SK-N-SH treated with all-trans-retinoic acid at 6 μM for 48 hours (cell line): ENCODE results near the gene KIAA1328.
"Not testable (repeated sequence)": the region's sequence is repeated elsewhere in the genome, so short reads cannot be mapped to it uniquely, and the experiment has no call there.

Source experiments
- ATAC-seq: fragments of 200-7000 bp; cut with Tn5 transposase; 3 replicates; pipeline ENCODE4 v1.9.1; 2020; ENCODE audit warnings: mild to moderate bottlenecking, moderate library complexity
- ARNTL ChIP-seq: fragments of 450-650 bp; formaldehyde crosslinking; IDR thresholded peaks from 2 replicates; pipeline ENCODE4 v1.5.0; 2020; ENCODE audit warnings: low read depth, mild to moderate bottlenecking, moderate library complexity, borderline replicate concordance
- BACH2 ChIP-seq: fragments of 250-450 bp; sonication (Bioruptor Pico); IDR thresholded peaks from 2 replicates; pipeline ENCODE4 v1.9.0; 2021; ENCODE audit warnings: mild to moderate bottlenecking, borderline replicate concordance
- CREB5 ChIP-seq: fragments of 250-450 bp; sonication (Bioruptor Pico); IDR thresholded peaks from 2 replicates; pipeline ENCODE4 v1.5.1; 2020; ENCODE audit warnings: low read depth, mild to moderate bottlenecking, moderate library complexity
- CSDC2 ChIP-seq: fragments of 250-450 bp; sonication (Bioruptor Pico); IDR thresholded peaks from 2 replicates; pipeline ENCODE4 v1.5.0; 2020; ENCODE audit warnings: mild to moderate bottlenecking, moderate library complexity
- ESRRG ChIP-seq: fragments of 250-450 bp; sonication (Bioruptor Pico); IDR thresholded peaks from 2 replicates; pipeline ENCODE4 v1.6.1; 2021; ENCODE audit warnings: mild to moderate bottlenecking
- GLIS3 ChIP-seq: fragments of 250-450 bp; sonication (Bioruptor Pico); IDR thresholded peaks from 2 replicates; pipeline ENCODE4 v1.5.0; 2020; ENCODE audit warnings: mild to moderate bottlenecking, moderate library complexity
- ISL1 ChIP-seq: fragments of 250-450 bp; sonication (Bioruptor Pico); IDR thresholded peaks from 2 replicates; pipeline ENCODE4 v2.1.2; 2022; ENCODE audit warnings: mild to moderate bottlenecking, moderate library complexity
- OSR1 ChIP-seq: fragments of 250-450 bp; sonication (Bioruptor Pico); IDR thresholded peaks from 2 replicates; pipeline ENCODE4 v1.8.0; 2022; ENCODE audit warnings: moderate library complexity, mild to moderate bottlenecking, inconsistent platforms
- PPARA ChIP-seq: fragments of 250-450 bp; sonication (Bioruptor Pico); IDR thresholded peaks from 2 replicates; pipeline ENCODE4 v1.5.0; 2020; ENCODE audit warnings: mild to moderate bottlenecking, borderline replicate concordance
- RARB ChIP-seq: fragments of 250-450 bp; sonication (Bioruptor Pico); IDR thresholded peaks from 2 replicates; pipeline ENCODE4 v1.8.0; 2021; ENCODE audit warnings: mild to moderate bottlenecking, moderate library complexity
- SNAI2 ChIP-seq: fragments of 250-450 bp; sonication (Bioruptor Pico); IDR thresholded peaks from 2 replicates; pipeline ENCODE4 v1.5.0; 2020; ENCODE audit warnings: mild to moderate bottlenecking, moderate library complexity
- TCF4 ChIP-seq: fragments of 250-450 bp; sonication (Bioruptor Pico); IDR thresholded peaks from 2 replicates; pipeline ENCODE4 v1.8.0; 2021; ENCODE audit warnings: mild to moderate bottlenecking, moderate library complexity, borderline replicate concordance
- TOX ChIP-seq: fragments of 250-450 bp; sonication (Bioruptor Pico); IDR thresholded peaks from 2 replicates; pipeline ENCODE4 v1.8.0; 2021; ENCODE audit warnings: mild to moderate bottlenecking, moderate library complexity, borderline replicate concordance
- TSHZ2 ChIP-seq: fragments of 250-450 bp; sonication (Bioruptor Pico); IDR thresholded peaks from 2 replicates; pipeline ENCODE4 v1.5.0; 2020; ENCODE audit warnings: mild to moderate bottlenecking, moderate library complexity
- ZFP30 ChIP-seq: fragments of 450-650 bp; formaldehyde crosslinking; IDR thresholded peaks from 2 replicates; pipeline ENCODE4 v1.5.0; 2022; ENCODE audit warnings: mild to moderate bottlenecking, moderate library complexity
- ZNF565 ChIP-seq: fragments of 450-650 bp; formaldehyde crosslinking; conservative IDR thresholded peaks from 2 replicates; pipeline ENCODE4 v1.5.0; 2020; ENCODE audit warnings: low read depth, mild to moderate bottlenecking, moderate library complexity
- ZNF70 ChIP-seq: fragments of 450-650 bp; formaldehyde crosslinking; IDR thresholded peaks from 2 replicates; pipeline ENCODE4 v1.5.0; 2020; ENCODE audit warnings: mild to moderate bottlenecking, moderate library complexity
- ZNF8 ChIP-seq: fragments of 450-650 bp; formaldehyde crosslinking; IDR thresholded peaks from 2 replicates; pipeline ENCODE4 v1.5.0; 2020; ENCODE audit warnings: mild to moderate bottlenecking, moderate library complexity
- TF ChIP-seq, protein P1 (sequence below): fragments of 250-450 bp; sonication (Bioruptor Pico); IDR thresholded peaks from 2 replicates; pipeline ENCODE4 v1.5.1; 2021; ENCODE audit warnings: mild to moderate bottlenecking, moderate library complexity

KIAA1328 gene

GRCh38 chr18:37160038-37160820, 331.3 kb downstream of the KIAA1328 start:
- ATAC-seq, result no peak
- TF ChIP-seq ZNF8 (CRISPR knock-in tag) (no peak), ZFP30 (CRISPR knock-in tag) (no peak), ESRRG (CRISPR knock-in tag) (no peak), PPARA (CRISPR knock-in tag) (no peak), CSDC2 (CRISPR knock-in tag) (no peak)

DNA sequence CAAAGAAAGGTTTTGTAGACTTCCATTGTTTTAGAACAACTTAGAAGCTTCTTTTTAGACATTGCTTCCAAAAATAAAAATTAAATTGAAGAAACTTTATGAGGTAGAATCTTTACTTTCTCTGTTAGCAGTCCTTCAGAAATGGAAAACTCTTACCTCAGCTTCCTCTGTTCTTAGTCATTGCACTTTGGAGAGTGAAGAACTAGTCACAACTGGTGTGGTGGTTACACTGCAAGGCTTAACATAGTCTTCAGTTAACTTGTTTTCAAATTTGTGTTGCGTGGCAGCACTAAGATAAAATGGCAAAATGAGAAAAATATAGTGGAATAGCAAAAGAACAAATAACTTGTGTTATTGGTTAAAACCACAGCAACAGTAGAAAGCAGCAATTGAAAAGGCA, 332.6 kb downstream of the KIAA1328 start:
- no peak for ATAC-seq
- TF ChIP-seq CSDC2 (CRISPR knock-in tag), result no peak
- no peak for TF ChIP-seq RARB (CRISPR knock-in tag)
- TF ChIP-seq, all 23 proteins: peak for 0

DNA sequence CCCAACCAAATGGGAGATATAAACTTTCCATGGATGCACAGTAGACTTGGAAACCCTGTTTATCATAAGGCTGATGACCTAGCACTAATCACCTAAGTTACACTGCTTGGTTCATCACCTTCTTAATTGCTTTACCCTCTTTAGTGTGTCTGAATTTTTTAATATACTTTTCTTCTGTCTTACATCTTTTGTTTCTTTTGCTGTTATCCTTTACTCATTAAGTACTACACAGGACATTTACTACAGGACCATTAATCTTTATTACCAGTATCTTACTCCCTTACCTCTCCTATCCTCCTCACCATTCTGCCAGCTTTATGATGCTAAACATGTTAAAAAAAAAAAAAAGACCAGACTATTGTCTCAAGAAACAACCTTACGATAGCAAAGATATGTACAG, 333.6 kb downstream of the KIAA1328 start:
- TF ChIP-seq BACH2 (CRISPR knock-in tag), result no peak
- TF ChIP-seq ZNF565, result no peak
- TF ChIP-seq GLIS3 (CRISPR knock-in tag), result no peak
- TF ChIP-seq SNAI2, result no peak
- TF ChIP-seq CSDC2 (CRISPR knock-in tag), result no peak
- no peak for TF ChIP-seq TCF4
- TF ChIP-seq ISL1, result no peak
- no peak for TF ChIP-seq CREB5 (CRISPR knock-in tag)
- TF ChIP-seq ESRRG (CRISPR knock-in tag), result no peak
- TF ChIP-seq, all 23 proteins: peak for 0
- no peak for ATAC-seq

DNA sequence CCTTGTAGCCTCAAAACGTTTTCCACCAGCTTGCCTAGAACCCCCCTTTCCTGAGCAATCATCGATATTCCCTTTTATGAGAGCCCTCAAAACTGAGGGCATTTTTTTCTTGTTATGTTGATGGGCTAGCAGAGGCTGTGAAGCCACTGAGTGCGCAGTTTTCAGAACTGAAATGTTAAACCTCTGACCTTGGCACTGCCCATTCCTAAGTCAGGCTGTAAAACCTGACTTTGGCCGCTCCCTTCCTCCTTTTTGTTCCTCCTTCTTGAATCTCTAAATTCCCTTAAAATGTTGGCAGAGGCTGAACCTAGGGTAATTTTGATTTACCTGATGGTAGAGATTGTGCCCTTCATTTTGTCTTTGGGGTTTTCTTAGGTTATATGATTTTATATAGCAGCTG, 334.2 kb downstream of the KIAA1328 start:
- TF ChIP-seq CREB5 (CRISPR knock-in tag), result no peak
- TF ChIP-seq ARNTL (CRISPR knock-in tag), result no peak
- TF ChIP-seq BACH2 (CRISPR knock-in tag), result no peak
- TF ChIP-seq GLIS3 (CRISPR knock-in tag), result no peak
- no peak for ATAC-seq

GRCh38 chr18:37166491-37166890, 337.6 kb downstream of the KIAA1328 start:
- no peak for TF ChIP-seq ZNF8 (CRISPR knock-in tag)
- TF ChIP-seq ISL1, result no peak
- no peak for TF ChIP-seq RARB (CRISPR knock-in tag)
- no peak for TF ChIP-seq OSR1 (CRISPR knock-in tag)
- no peak for TF ChIP-seq CREB5 (CRISPR knock-in tag)
- TF ChIP-seq, all 23 proteins: peak for 0
- ATAC-seq, result no peak

DNA sequence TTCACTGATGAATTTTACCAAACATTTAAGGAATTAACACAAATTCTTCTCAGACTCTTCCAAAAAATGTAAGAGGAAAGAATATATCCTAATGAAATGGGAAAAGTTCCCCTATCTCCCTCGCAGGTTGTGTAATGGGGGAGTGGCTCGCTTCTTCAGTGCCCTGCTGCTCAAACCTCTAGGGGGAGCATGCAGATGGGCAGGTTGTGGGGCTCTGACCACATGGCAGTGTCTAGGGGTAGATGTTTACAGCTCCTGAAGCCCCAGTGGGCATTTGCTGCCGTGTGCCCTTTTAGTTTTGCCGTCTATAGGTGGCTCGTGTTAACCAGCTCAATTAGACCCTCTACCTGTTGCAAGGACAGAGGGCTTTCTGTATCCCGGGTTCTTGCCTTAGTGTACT, 338.0 kb downstream of the KIAA1328 start:
- not testable (repeated sequence) for ATAC-seq

DNA sequence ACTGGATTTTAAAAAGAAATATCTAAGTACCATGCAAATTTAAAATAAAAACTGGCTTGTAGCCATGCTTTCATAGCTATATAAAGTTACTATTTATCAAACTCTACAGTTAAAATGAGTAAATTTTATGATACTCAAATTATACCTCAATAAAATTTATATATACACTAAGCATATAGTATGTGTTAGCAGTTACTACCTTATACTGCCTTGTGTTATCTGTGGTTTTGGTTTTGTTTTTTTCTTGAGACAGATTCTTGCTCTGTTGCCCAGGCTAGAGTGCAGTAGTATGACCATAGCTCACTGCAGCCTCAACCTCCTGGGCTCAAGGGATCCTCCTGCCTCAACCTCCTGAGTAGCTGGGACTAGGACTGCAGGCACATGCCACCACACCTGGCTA, 342.1 kb downstream of the KIAA1328 start:
- TF ChIP-seq OSR1 (CRISPR knock-in tag) (no peak), ZNF70 (CRISPR knock-in tag) (no peak), ZFP30 (CRISPR knock-in tag) (no peak), RARB (CRISPR knock-in tag) (no peak), PPARA (CRISPR knock-in tag) (no peak), ZNF8 (CRISPR knock-in tag) (no peak), ARNTL (CRISPR knock-in tag) (no peak), ESRRG (CRISPR knock-in tag) (no peak), TOX (CRISPR knock-in tag) (no peak), GLIS3 (CRISPR knock-in tag) (no peak), BACH2 (CRISPR knock-in tag) (no peak), ISL1 (no peak), TSHZ2 (CRISPR knock-in tag) (no peak), SNAI2 (no peak)
- TF ChIP-seq, protein P1, sequence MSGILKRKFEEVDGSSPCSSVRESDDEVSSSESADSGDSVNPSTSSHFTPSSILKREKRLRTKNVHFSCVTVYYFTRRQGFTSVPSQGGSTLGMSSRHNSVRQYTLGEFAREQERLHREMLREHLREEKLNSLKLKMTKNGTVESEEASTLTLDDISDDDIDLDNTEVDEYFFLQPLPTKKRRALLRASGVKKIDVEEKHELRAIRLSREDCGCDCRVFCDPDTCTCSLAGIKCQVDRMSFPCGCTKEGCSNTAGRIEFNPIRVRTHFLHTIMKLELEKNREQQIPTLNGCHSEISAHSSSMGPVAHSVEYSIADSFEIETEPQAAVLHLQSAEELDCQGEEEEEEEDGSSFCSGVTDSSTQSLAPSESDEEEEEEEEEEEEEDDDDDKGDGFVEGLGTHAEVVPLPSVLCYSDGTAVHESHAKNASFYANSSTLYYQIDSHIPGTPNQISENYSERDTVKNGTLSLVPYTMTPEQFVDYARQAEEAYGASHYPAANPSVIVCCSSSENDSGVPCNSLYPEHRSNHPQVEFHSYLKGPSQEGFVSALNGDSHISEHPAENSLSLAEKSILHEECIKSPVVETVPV (CRISPR knock-in tag), result no peak
- no peak for ATAC-seq
